Measurements from ENCODE around the gene ZNF431. TPM values are rescaled to one million over a fixed set of nuclear protein-coding genes. Genes with fewer than 3 reads are reported as not detected.

ZNF431 gene
- total RNA-seq, 1 donor, result 4.0 TPM

DNA sequence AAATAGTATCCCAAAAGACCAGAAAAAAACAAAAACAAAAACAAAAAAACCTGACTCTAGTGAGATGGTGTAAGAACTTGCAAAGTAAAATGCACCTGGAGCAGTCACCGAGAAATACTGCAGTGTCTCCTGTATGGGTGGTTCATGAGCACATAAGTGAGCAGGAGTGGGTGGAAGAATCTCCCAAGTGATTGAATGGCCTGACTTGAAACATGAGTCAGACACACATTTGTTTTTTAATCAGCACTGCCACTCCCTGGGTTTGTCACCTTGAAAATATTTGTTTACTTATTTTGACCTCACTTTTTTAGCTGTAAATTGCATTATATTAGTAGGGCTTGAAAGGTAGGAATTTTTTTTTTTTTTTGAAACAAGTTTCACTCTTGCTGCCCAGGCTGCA, 2.0 kb downstream of the ZNF431 start:
- H3K9me3 ChIP-seq (ENCODE audit: low read depth, low read length), result no peaks in the 10 kb centered on the region
- no peaks in the 10 kb centered on the region for H4K20me1 ChIP-seq (ENCODE audit: insufficient read depth, low read length)
- peak; percentile 19 for DNase-seq (ENCODE audit: insufficient read length, low spot score, missing footprints)
- H3K36me3 ChIP-seq (ENCODE audit: insufficient read depth, low read length), result peaks cover 41% of the 10 kb centered on the region
- H3K79me2 ChIP-seq (ENCODE audit: insufficient read depth, low read length), result peaks cover 18% of the 10 kb centered on the region
- no peak overlapping the region for H3K4me3 ChIP-seq (ENCODE audit: insufficient read depth, low read length)
- TF ChIP-seq, protein P1, sequence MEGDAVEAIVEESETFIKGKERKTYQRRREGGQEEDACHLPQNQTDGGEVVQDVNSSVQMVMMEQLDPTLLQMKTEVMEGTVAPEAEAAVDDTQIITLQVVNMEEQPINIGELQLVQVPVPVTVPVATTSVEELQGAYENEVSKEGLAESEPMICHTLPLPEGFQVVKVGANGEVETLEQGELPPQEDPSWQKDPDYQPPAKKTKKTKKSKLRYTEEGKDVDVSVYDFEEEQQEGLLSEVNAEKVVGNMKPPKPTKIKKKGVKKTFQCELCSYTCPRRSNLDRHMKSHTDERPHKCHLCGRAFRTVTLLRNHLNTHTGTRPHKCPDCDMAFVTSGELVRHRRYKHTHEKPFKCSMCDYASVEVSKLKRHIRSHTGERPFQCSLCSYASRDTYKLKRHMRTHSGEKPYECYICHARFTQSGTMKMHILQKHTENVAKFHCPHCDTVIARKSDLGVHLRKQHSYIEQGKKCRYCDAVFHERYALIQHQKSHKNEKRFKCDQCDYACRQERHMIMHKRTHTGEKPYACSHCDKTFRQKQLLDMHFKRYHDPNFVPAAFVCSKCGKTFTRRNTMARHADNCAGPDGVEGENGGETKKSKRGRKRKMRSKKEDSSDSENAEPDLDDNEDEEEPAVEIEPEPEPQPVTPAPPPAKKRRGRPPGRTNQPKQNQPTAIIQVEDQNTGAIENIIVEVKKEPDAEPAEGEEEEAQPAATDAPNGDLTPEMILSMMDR (IDR thresholded peaks at IDR 0.05; ENCODE audit: extremely low read depth, low read depth, low read length), result no peak
- H3K4me1 ChIP-seq (ENCODE audit: insufficient read depth, low read length), result peaks cover 6% of the 10 kb centered on the region
- no peak overlapping the region for H2AFZ ChIP-seq (ENCODE audit: low read length)
- H3K27ac ChIP-seq (ENCODE audit: low read depth, low read length), result no peak overlapping the region
- no peak overlapping the region for H3K4me2 ChIP-seq (ENCODE audit: insufficient read depth, low read length)
- H3K27me3 ChIP-seq (ENCODE audit: insufficient read depth, low read length), result no peaks in the 10 kb centered on the region

DNA sequence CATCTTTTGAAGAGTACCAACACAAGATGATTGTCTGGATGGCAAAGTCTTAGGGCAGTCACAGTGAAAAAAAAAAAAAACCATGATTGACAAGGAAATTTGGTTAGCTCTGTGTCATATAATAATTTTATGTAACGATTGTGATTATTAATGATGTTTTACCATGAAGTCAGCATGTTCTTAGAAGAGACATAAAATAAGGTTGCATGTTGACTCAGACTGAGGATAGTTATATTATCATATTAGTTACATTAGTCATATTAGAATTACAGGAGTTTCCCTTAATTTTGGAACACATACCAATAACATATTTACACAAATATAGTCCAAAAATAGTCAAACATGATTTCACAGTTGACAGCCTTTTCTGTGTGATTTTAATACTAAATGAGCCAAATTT, 5.7 kb downstream of the ZNF431 start:
- Histone ChIP-seq H3K4me1 (ENCODE audit: insufficient read depth, low read length) (peaks cover 4% of the 10 kb centered on the region), H4K20me1 (ENCODE audit: insufficient read depth, low read length) (no peaks in the 10 kb centered on the region), H2AFZ (ENCODE audit: low read length) (no peak overlapping the region), H3K4me3 (ENCODE audit: insufficient read depth, low read length) (no peak overlapping the region), H3K4me2 (ENCODE audit: insufficient read depth, low read length) (no peak overlapping the region), H3K36me3 (ENCODE audit: insufficient read depth, low read length) (peaks cover 54% of the 10 kb centered on the region), H3K27ac (ENCODE audit: low read depth, low read length) (no peak overlapping the region), H3K27me3 (ENCODE audit: insufficient read depth, low read length) (no peaks in the 10 kb centered on the region), H3K79me2 (ENCODE audit: insufficient read depth, low read length) (peaks cover 16% of the 10 kb centered on the region), H3K9me3 (ENCODE audit: low read depth, low read length) (no peaks in the 10 kb centered on the region)
- TF ChIP-seq, protein P1 (IDR thresholded peaks at IDR 0.05; ENCODE audit: extremely low read depth, low read depth, low read length), result no peak
- DNase-seq (ENCODE audit: insufficient read length, low spot score, missing footprints), result no peak

DNA sequence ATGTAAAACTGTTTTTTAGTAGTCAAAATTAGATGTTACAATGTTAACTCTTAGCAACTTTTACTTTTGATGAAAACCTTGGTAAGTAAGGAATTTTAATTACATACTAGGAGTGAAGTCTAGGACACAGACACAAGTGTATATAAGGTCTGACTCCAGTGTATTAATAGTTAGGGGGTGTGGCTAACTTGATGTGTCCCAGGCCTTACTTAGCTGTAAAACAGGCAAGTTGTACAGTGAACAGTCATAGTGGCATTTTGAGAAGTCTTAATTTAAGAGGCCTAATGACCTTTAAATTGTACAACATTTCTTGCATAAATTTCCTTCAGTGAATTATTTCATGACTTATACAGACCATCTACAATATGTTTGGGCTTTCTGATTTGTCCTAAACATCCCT, 6.8 kb downstream of the ZNF431 start:
- Histone ChIP-seq H3K79me2 (ENCODE audit: insufficient read depth, low read length) (peaks cover 6% of the 10 kb centered on the region), H3K9me3 (ENCODE audit: low read depth, low read length) (no peaks in the 10 kb centered on the region), H3K4me2 (ENCODE audit: insufficient read depth, low read length) (no peak overlapping the region), H3K4me1 (ENCODE audit: insufficient read depth, low read length) (no peaks in the 10 kb centered on the region), H3K4me3 (ENCODE audit: insufficient read depth, low read length) (no peak overlapping the region), H4K20me1 (ENCODE audit: insufficient read depth, low read length) (no peaks in the 10 kb centered on the region), H3K27me3 (ENCODE audit: insufficient read depth, low read length) (no peaks in the 10 kb centered on the region), H3K36me3 (ENCODE audit: insufficient read depth, low read length) (peaks cover 49% of the 10 kb centered on the region), H3K27ac (ENCODE audit: low read depth, low read length) (no peak overlapping the region), H2AFZ (ENCODE audit: low read length) (no peak overlapping the region)
- no peak for DNase-seq (ENCODE audit: insufficient read length, low spot score, missing footprints)
- TF ChIP-seq, protein P1 (IDR thresholded peaks at IDR 0.05; ENCODE audit: extremely low read depth, low read depth, low read length), result no peak

DNA sequence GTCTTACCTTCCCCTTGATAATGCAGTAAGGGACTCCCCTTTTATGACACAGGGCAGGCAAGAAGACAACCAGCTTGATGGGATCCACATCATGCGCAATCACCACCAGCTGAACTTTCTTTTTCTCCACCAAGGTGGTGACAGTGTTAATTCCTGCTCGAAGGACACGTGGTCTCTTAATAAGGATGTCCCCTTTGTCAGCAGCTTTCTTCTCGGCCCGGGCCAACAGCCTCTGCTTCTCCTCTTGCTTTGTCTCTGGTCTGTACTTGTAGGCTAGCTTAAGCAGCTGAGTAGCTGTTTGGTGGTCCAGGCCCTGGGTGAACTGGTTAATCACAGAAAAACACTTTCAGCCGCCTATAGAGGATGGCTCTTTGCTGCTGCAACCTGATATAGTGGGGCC, 8.0 kb downstream of the ZNF431 start:
- TF ChIP-seq, protein P1 (IDR thresholded peaks at IDR 0.05; ENCODE audit: extremely low read depth, low read depth, low read length), result no peak
- Histone ChIP-seq H3K4me2 (ENCODE audit: insufficient read depth, low read length) (no peak overlapping the region), H3K4me1 (ENCODE audit: insufficient read depth, low read length) (no peaks in the 10 kb centered on the region), H3K27me3 (ENCODE audit: insufficient read depth, low read length) (no peaks in the 10 kb centered on the region), H4K20me1 (ENCODE audit: insufficient read depth, low read length) (no peaks in the 10 kb centered on the region), H3K27ac (ENCODE audit: low read depth, low read length) (no peak overlapping the region), H3K36me3 (ENCODE audit: insufficient read depth, low read length) (peaks cover 38% of the 10 kb centered on the region), H3K9me3 (ENCODE audit: low read depth, low read length) (no peaks in the 10 kb centered on the region), H2AFZ (ENCODE audit: low read length) (no peak overlapping the region), H3K79me2 (ENCODE audit: insufficient read depth, low read length) (peaks cover 3% of the 10 kb centered on the region), H3K4me3 (ENCODE audit: insufficient read depth, low read length) (no peak overlapping the region)
- DNase-seq (ENCODE audit: insufficient read length, low spot score, missing footprints), result no peak

All from osteoblast (primary cell).